ENCODE measurements around the gene KIFC1. TPM values are rescaled to one million over a fixed set of nuclear protein-coding genes. Genes with fewer than 3 reads are reported as not detected.

Gene KIFC1
- total RNA-seq, 2 donors from 2014 or later: 15.8 to 74.6 TPM

DNA sequence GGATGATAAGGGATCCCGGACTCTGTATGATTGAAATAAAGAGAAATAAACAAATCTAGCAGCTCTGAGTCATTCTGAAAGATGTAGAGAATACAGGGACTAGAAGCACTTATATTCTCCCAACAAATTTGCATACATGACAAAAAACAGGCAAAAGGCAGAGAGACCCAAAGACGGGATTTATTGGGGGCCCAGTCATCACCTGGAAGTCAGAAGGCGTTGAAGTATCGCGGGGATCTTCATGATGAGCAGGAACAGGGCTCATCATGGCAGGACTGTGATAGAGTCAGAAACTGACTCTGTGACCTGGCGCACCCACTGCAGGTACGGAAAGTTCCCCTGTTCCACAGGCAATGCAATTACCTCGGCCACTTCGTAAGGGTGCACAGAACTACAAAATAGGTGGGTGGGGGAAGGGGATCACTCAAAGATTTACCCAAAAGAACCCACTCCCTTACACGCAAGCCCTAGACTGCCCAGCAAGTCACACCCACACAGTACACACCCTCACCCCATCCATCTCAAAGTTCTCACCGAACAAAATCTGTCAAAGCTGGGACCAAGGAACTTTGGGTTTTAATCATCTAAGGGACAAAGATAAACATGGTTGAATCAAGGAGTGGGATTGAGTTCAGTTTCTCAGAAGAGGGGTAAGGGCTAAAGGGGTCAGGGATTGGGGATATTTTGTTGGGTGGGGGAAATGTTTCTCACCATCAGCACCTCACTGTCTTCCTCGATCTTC is 24.9 kb downstream of the KIFC1 start:
- peaks cover 7% of the 10 kb centered on the region for H3K4me1 ChIP-seq

GRCh38 chr6:33417128-33417902 is 25.7 kb downstream of the KIFC1 start:
- peaks cover 4% of the 10 kb centered on the region for H3K36me3 ChIP-seq
- DNase-seq: no peak
- H3K9me3 ChIP-seq: no peaks in the 10 kb centered on the region
- peak overlapping the region; percentile 79 for H3K27ac ChIP-seq
- TF ChIP-seq CTCF (IDR thresholded peaks at IDR 0.05): no peak
- H3K9ac ChIP-seq (ENCODE audit: low read depth in 2 of 2, low read length in 2 of 2): peak overlapping the region; percentile 58 to 93
- peaks cover 7% of the 10 kb centered on the region for H3K4me1 ChIP-seq
- no peaks in the 10 kb centered on the region for H3K27me3 ChIP-seq
- peak overlapping the region; percentile 67 for H3K4me3 ChIP-seq
- intact Hi-C loops (cut with DNase I): loop anchor here (10.0 kb wide), 1 partner anchor 103 kb away; the partner anchor contains the start of genes TAPBP and ZBTB22

More for the DNA sequence above, 24.9 kb downstream of the KIFC1 start:
- no peaks in the 10 kb centered on the region for H3K9me3 ChIP-seq
- no peak for TF ChIP-seq CTCF (IDR thresholded peaks at IDR 0.05)
- peak overlapping the region; percentile 79 for H3K27ac ChIP-seq
- peaks cover 4% of the 10 kb centered on the region for H3K36me3 ChIP-seq
- intact Hi-C loops (cut with DNase I): loop anchor here (10.0 kb wide), 1 partner anchor 102 kb away; the partner anchor contains the start of genes TAPBP and ZBTB22
- peak overlapping the region; percentile 58 to 93 for H3K9ac ChIP-seq (ENCODE audit: low read depth in 2 of 2, low read length in 2 of 2)
- no peaks in the 10 kb centered on the region for H3K27me3 ChIP-seq
- DNase-seq: no peak
- H3K4me3 ChIP-seq: peak overlapping the region; percentile 67

DNA sequence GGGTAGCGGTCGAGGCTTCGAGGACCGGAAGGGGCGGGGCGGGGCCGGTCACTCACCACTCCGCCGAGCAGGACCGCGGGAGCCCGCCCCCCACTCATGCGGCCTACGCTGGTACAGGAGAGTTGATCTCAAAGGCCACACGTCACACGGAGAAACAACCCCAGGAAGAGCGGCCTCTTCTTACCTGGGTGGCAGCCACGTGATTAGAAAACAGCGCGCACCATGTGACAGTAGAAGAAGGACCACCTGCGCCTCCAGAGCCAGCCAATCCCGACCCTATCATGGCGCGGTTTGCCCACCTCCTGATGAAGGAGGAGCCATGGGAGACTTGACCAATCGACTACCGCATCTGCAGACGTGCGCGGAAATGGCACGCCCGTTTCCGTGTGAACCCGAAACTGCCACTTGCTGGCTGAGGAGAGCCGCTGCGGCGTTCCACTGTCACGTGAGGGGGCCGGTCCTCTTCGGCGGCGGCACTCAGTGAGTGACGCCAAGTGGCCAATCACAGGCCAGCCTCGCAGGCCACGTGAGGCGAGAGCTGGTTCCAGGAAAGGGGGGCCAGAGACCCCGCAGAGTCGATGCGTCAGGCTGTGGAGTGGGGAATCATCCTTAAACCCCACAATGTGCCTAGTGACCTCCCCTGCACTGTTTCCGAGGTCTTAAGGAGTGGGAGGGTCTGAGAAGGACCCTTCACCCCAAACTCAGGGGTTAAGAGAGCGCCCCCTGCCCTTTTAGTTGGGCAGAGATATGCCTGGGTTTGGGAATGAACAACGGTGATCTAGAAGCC is 26.5 kb downstream of the KIFC1 start, which contains the start of gene CUTA:
Gene CUTA, minus strand, starts transcription at position 205 of the 787 bp plus-strand sequence. Its CDS starts 107 bp downstream, at position 98.
- H3K36me3 ChIP-seq: peaks cover 1% of the 10 kb centered on the region
- intact Hi-C loops (cut with DNase I): loop anchor here (10.0 kb wide), 1 partner anchor 103 kb away; the partner anchor contains the start of genes TAPBP and ZBTB22
- H3K4me3 ChIP-seq: peak within 1 kb of the TSS; percentile 67
- H3K9ac ChIP-seq (ENCODE audit: low read depth in 2 of 2, low read length in 2 of 2): peak within 1 kb of the TSS; percentile 58 to 93
- peak within 1 kb of the TSS; percentile 79 for H3K27ac ChIP-seq
- peaks cover 7% of the 10 kb centered on the region for H3K4me1 ChIP-seq
- TF ChIP-seq CTCF (IDR thresholded peaks at IDR 0.05): no peak
- H3K27me3 ChIP-seq: no peaks in the 10 kb centered on the region
- peak; percentile 98 for DNase-seq
- H3K9me3 ChIP-seq: no peaks in the 10 kb centered on the region

DNA sequence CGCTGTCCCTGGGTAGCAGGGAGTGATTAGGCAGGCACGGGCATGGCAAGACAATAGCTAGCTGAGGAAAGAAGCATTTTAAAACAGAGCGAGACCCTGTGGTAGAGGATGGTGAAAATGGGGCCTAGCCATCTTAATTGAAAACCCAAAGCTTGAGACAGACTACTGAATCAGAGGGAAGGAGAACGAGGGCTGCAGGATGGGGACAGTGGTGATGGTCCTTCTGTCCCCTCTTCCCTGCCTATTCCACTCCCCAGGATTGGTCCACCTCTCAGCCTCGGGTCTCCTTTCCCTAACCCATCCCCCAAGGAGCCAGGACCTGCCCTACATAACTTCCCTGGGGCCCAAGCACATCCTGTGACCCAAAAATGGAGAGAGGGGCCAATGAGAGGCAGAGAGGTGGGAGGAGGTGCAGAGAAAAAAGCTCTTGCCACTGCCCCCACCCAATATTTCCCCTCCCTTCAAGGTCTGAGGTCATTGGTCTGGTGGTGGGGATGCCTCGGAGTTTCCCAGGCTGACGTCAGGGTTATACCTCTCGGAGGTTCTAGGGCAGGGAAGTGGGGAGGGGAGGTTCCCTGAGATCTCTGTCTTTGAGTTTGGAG is 27.2 kb downstream of the KIFC1 start:
- Histone ChIP-seq H3K36me3 (no peaks in the 10 kb centered on the region), H3K9ac (ENCODE audit: low read depth in 2 of 2, low read length in 2 of 2) (peak overlapping the region; percentile 58 to 93), H3K27ac (peak overlapping the region; percentile 79), H3K27me3 (no peaks in the 10 kb centered on the region), H3K4me3 (peak overlapping the region; percentile 67), H3K9me3 (no peaks in the 10 kb centered on the region), H3K4me1 (peaks cover 7% of the 10 kb centered on the region)
- no peak for DNase-seq
- intact Hi-C loops (cut with DNase I): loop anchor here (10.0 kb wide), 1 partner anchor 104 kb away; the partner anchor contains the start of genes TAPBP and ZBTB22
- no peak for TF ChIP-seq CTCF (IDR thresholded peaks at IDR 0.05)
